Muscle of leg (tissue), 11 donors: ENCODE results near the gene WIPF1. TPM values are rescaled to one million over a fixed set of nuclear protein-coding genes. Genes with fewer than 3 reads are reported as not detected.
"Not testable (repeated sequence)": the region's sequence is repeated elsewhere in the genome, so short reads cannot be mapped to it uniquely, and the experiment has no call there.

ENCODE experiments used
- DNase-seq: peaks from one replicate; pipeline ENCODE4 v3.0.0; 2013
- H3K27ac ChIP-seq: one replicate; pipeline ENCODE4 v1.5.1; 2013; ENCODE audit warnings: mild to moderate bottlenecking, low read length, control low read depth
- H3K27me3 ChIP-seq: one replicate; pipeline ENCODE4 v1.6.1; 2013; ENCODE audit warnings: low read length; ENCODE audit not compliant: control insufficient read depth, insufficient read depth
- H3K36me3 ChIP-seq: one replicate; pipeline ENCODE4 v1.6.1; 2013; ENCODE audit warnings: low read length; ENCODE audit not compliant: control insufficient read depth, insufficient read depth
- H3K4me1 ChIP-seq: one replicate; pipeline ENCODE4 v1.6.1; 2013; ENCODE audit warnings: low read length; ENCODE audit not compliant: control insufficient read depth, insufficient read depth
- H3K4me3 ChIP-seq: one replicate; pipeline ENCODE4 v1.5.1; 2013; ENCODE audit warnings: low read length, control low read depth
- H3K9me3 ChIP-seq: replicated peaks from 2 replicates; pipeline ENCODE4 v1.6.1; 2013; ENCODE audit warnings: low read depth, low read length; ENCODE audit not compliant: control insufficient read depth
- WGBS: methylation state at CpG from one replicate; pipeline ENCODE4 v1.1.5; 2013; ENCODE audit warnings: missing lambda C conversion rate; ENCODE audit not compliant: insufficient coverage; 5-methylcytosine and 5-hydroxymethylcytosine counted together
- polyA plus RNA-seq, 8 donors: library from polyadenylated mRNA; unstranded; fragments of 120-200 nt; gene quantifications; one replicate each; pipeline versions ENCODE4 v1.2.1 to v1.2.3, GENCODE V29; 2013; ENCODE audit warnings: inconsistent platforms in 1 of 8, low replicate concordance in 1 of 8; ENCODE audit not compliant: insufficient read length in 8 of 8, insufficient read depth in 1 of 8
- total RNA-seq: library from RNA; stranded (reverse); fragments of 120-200 nt; gene quantifications from one replicate; pipeline ENCODE4 v1.2.4, GENCODE V29; 2013

WIPF1 gene
- total and polyA plus RNA-seq, 9 donors: 18.7 to 52.7 (median 39.6) TPM

DNA sequence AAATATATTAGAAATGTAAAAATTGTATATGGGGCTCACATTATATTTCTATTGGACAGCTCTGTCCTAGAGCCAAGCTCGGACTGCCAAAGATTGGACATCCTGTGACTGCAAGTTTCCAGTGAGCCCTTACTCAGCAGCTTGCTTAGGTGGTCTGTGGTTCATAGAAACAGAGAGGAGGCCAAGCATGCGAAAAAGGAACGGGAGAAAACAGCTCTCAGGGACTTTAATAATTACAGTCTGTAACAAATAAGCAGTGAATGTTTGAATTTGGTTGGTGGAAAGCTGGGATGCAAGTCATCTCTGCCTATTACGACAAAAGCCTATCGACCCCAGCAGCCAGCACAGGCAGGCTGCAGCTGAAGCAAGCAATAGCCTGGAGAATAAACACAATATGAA lies 35.6 kb downstream of the WIPF1 start:
- Histone ChIP-seq H3K4me1 (peaks cover 13% of the 10 kb centered on the region), H3K36me3 (peaks cover 20% of the 10 kb centered on the region), H3K9me3 (no peaks in the 10 kb centered on the region), H3K27me3 (no peaks in the 10 kb centered on the region), H3K27ac (peak overlapping the region; percentile 80), H3K4me3 (no peak overlapping the region)
- 17% methylated on average over 1 of the region's 5 CpGs for WGBS
- peak; percentile 91 for DNase-seq

DNA sequence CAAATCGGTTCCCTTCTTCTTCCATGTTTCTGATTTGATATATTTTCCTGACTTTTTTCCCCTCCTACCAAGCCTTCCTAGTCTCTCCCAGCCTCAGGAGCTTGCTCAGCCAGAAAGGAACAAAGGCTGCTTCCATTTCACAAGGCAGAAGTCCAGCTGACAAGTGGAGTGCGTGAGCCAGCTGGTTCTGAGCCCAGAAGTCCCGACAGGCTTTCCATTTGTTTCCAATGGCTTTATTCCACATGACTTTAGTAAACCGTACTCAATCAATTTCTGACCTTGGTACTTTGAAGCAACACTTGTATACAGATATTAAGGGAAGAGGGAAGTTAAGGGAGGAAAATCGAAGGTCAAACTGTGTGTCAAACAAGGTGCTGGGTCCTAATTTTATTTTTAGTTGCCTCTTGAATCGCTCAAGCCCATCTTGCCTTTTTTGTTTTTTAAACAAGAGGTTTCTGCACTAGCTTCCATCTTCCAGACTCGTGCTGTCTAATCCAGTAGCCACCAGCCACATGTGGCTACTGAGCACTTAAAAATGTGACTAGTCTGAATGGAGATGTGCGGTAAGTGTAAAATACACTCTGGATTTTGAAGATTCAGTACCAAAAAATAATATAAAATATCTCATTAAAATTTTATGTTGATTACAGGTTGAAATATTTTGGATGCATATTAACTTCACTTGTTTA lies 36.2 kb downstream of the WIPF1 start:
- peaks cover 17% of the 10 kb centered on the region for H3K36me3 ChIP-seq
- 17% methylated on average over 2 of the region's 8 CpGs for WGBS
- H3K27ac ChIP-seq: peak overlapping the region; percentile 80
- H3K4me3 ChIP-seq: no peak overlapping the region
- H3K4me1 ChIP-seq: peaks cover 13% of the 10 kb centered on the region
- H3K9me3 ChIP-seq: no peaks in the 10 kb centered on the region
- DNase-seq: peak; percentile 98
- no peaks in the 10 kb centered on the region for H3K27me3 ChIP-seq

DNA sequence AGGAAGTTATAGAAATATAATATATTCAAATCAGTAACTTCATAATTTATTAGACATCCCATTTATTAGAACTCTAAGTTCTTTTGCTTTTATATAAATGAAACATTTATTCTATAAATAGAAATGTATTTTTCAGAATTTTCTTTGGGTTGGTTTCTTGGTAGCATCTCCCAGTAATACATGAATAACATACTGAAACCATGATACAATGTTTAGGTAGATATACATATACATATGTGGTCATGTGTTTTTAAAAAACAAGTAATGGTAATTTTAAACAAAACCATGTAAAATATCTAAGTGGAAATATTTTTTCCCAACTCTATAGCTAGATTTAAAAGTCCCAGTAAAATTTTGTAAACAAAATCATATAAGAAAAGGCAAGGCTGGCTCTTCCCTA lies 36.9 kb downstream of the WIPF1 start:
- Histone ChIP-seq H3K36me3 (peaks cover 20% of the 10 kb centered on the region), H3K27me3 (no peaks in the 10 kb centered on the region), H3K9me3 (no peaks in the 10 kb centered on the region), H3K4me3 (no peak overlapping the region), H3K27ac (peak overlapping the region; percentile 80), H3K4me1 (peaks cover 13% of the 10 kb centered on the region)
- no peak for DNase-seq

DNA sequence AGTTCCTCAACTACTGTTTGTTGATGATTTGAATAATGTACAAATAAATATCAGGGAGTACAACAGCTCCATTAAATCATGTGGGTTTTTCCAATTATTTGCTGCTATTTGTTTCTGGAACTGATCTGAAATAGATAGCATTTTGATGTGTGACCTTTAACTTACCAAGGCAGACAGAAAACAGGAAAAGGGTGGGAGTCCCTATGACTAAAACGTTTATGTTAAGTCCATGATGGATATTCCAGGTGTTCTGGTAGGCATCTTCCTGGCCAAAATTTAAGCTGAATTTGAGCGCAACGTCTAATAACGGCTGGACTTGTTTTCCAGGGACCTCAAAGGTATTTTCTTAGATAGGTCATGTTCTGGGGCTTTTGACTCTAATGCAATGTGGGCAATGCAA lies 41.6 kb downstream of the WIPF1 start:
- Histone ChIP-seq H3K4me3 (no peak overlapping the region), H3K9me3 (peaks cover 3% of the 10 kb centered on the region), H3K27ac (no peak overlapping the region), H3K27me3 (no peaks in the 10 kb centered on the region), H3K4me1 (no peaks in the 10 kb centered on the region), H3K36me3 (peaks cover 5% of the 10 kb centered on the region)
- 33% methylated on average over 3 of the region's 4 CpGs for WGBS
- peak; percentile 26 for DNase-seq

DNA sequence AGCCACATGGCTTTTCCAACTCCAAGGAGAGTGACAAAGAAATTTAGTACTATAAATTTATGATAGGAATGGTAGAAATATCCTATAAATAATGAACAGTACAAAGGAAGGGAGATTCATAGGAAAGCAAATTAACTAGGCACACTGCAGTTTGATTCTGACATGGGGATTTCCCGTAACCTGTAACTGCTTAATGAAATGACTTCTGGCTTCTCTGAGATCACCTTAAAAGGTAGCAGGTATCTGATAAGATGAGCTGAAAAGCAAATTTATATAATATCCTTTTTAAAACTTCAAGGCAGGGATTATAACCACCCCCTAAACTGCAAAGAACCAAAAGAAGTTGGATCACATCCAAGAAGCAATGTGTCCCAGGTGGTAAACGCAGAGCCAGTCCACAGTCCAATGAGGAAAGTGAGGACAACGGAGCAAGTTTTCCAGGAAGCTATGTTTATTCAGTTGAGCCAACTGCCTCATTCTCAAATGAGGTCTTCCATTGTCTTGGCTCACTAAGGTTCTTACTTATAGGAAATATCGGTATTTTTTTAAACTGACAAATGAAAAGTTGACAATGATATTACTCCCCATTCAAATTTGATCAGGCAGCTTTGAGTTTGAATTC lies 43.0 kb downstream of the WIPF1 start:
- peak overlapping the region; percentile 4 for H3K27ac ChIP-seq
- H3K27me3 ChIP-seq: no peaks in the 10 kb centered on the region
- no peak overlapping the region for H3K4me3 ChIP-seq
- H3K9me3 ChIP-seq: peaks cover 3% of the 10 kb centered on the region
- H3K4me1 ChIP-seq: no peaks in the 10 kb centered on the region
- DNase-seq: peak; percentile 64
- H3K36me3 ChIP-seq: peaks cover 5% of the 10 kb centered on the region
- 50% methylated on average over 1 of the region's 4 CpGs for WGBS

DNA sequence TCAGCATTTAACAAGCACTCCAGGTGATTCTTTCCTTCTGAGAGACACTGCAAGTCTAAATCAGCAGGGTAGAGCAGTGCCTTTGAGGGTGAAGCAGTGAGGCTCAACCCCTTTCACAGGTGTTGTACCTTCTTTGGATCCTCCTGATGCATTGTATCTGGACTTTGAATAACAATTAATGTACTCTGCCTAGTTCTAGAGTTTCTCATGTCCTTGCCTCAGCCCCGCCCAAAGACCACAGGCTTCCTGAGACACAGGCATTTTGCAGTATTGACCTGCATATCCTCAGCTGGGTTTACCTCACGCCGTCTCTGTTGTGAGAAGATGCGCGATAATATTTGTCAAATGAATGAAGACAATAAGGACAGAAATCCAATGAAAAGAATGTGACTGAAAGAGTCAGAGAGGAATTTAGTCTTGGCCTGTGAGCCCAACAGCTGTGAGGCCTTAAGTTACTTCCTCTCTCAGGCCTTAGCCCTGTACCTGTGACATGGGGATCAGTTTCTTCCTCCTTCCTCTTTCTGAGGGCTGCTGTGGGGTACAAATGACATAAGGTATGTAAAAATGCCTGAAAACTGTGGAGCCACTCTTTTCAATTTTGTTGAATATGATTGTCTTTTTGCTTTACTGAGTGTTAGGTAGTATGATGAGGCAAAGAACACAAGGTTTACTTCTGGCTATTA lies 43.7 kb downstream of the WIPF1 start:
- H3K9me3 ChIP-seq: peaks cover 3% of the 10 kb centered on the region
- no peaks in the 10 kb centered on the region for H3K4me1 ChIP-seq
- WGBS: 42% methylated on average over 2 of the region's 5 CpGs
- H3K36me3 ChIP-seq: peaks cover 5% of the 10 kb centered on the region
- no peak overlapping the region for H3K27ac ChIP-seq
- peak; percentile 26 for DNase-seq
- H3K27me3 ChIP-seq: no peaks in the 10 kb centered on the region
- H3K4me3 ChIP-seq: no peak overlapping the region

DNA sequence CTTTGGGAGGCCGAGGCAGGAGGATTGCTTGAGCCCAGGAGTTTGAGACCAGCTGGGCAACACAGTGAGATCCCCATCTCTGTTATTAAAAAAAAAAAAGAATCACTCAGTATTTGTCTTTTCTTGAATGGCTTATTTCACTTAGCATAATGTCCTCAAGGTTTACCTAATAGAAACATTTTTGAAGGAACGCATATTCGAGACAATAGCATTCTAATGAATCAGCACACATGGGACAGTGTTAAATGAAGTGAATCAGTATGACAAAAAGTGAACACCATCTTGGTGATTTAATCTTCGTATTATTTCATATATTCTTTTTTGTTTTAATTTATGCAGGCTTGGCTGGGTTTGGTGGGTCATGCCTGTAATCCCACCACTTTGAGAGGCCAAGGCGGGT lies 44.7 kb downstream of the WIPF1 start:
- H3K9me3 ChIP-seq: peaks cover 3% of the 10 kb centered on the region
- peaks cover 5% of the 10 kb centered on the region for H3K36me3 ChIP-seq
- H3K4me3 ChIP-seq: no peak overlapping the region
- WGBS: 60% methylated on average over 1 of the region's 5 CpGs
- DNase-seq: no peak
- no peak overlapping the region for H3K27ac ChIP-seq
- H3K4me1 ChIP-seq: no peaks in the 10 kb centered on the region
- H3K27me3 ChIP-seq: no peaks in the 10 kb centered on the region

DNA sequence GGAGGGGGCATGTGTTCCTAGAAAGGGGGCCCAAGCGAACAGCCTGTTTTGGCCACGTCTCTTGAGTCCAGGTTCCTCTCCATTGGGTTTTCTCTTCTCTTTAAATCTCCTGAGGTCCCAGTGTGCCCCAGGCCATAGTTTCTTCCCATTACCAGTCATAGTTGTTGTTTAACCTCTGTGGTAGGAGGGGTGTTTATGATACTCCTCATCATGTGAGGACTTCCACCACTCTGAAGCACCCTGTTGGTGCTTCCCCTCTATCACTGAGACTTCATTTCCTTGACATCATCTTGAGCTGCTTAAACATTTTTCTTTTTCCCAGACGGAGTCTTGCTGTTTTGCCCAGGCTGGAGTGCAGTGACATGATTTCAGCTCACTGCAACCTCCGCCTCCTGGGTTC lies 45.9 kb downstream of the WIPF1 start:
- WGBS: 88% methylated on average over 2 of the region's 4 CpGs

DNA sequence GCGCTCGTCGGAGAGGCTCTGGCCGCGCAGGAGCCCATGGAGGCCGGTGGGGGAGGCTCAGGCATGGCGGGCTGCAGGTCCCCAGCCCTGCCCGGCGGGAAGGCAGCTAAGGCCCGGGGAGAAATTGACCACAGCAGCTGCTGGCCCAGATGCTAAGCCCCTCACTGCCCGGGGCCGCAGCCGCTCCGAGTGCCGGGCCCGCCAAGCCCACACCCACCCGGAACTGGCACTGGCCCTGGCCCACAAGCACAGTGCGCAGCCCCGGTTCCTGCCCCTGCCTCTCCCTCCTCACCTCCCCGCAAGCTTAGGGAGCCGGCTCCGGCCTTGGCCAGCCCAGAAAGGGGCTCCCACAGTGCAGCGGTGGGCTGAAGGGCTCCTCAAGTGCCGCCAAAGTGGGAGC lies 49.0 kb downstream of the WIPF1 start:
- not testable (repeated sequence) for H3K9me3 ChIP-seq, H3K4me1 ChIP-seq, H3K36me3 ChIP-seq, H3K4me3 ChIP-seq, H3K27ac ChIP-seq, DNase-seq, H3K27me3 ChIP-seq
- 97% methylated on average over 14 of the region's 24 CpGs for WGBS

More for the DNA sequence above, 45.9 kb downstream of the WIPF1 start:
- DNase-seq: no peak
- Histone ChIP-seq H3K36me3 (peaks cover 3% of the 10 kb centered on the region), H3K4me3 (no peak overlapping the region), H3K9me3 (peaks cover 3% of the 10 kb centered on the region), H3K27ac (no peak overlapping the region), H3K4me1 (no peaks in the 10 kb centered on the region), H3K27me3 (no peaks in the 10 kb centered on the region)

DNA sequence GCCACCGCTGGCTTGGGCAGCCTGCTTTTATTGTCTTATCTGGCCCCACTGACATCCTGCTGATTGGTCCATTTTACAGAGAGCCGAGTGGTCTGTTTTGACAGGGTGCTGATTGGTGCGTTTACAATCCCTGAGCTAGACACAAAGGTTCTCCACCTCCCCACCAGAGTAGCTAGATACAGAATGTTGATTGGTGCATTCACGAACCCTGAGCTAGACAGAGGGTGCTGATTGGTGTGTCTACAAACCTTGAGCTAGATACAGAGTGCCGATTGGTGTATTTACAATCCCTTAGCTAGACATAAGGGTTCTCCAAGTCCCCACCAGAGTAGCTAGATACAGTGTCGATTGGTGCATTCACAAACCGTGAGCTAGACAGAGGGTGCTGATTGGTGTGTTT lies 49.6 kb downstream of the WIPF1 start:
- WGBS: 90% methylated on average over 1 of the region's 7 CpGs
- not testable (repeated sequence) for H3K27me3 ChIP-seq, H3K36me3 ChIP-seq, H3K4me3 ChIP-seq, H3K4me1 ChIP-seq, H3K27ac ChIP-seq, H3K9me3 ChIP-seq, DNase-seq
